ACHN (cell line): Measurements from ENCODE around the gene DOCK1.
A peak's percentile ranks its signal among the peaks of the same experiment; 100 is the strongest.

Source experiments
- DNase-seq: peaks from one replicate; pipeline ENCODE4 v3.0.0-alpha.2; 2015
- in situ Hi-C: cut with HindIII; loops from 2 replicates; pipeline ENCODE4 v1.10.0; 2017; ENCODE audit warnings: low sequenced_read_pairs, low pct_ligation_motif_present, low pct_unique_long_range_greater_than_20kb

Gene DOCK1

GRCh38 chr10:127089446-127089845 is 184.2 kb downstream of the DOCK1 start:
- DNase-seq: no peak
- in situ Hi-C loops: no loop called here

- DNase-seq: no peak
- in situ Hi-C loops: no loop called here
These were observed 184.9 kb downstream of the DOCK1 start for GRCh38 chr10:127090138-127090537.

- DNase-seq: no peak
- in situ Hi-C loops: no loop called here
These were observed 186.1 kb downstream of the DOCK1 start for GRCh38 chr10:127091354-127091753.

GRCh38 chr10:127092916-127093315 is 187.7 kb downstream of the DOCK1 start:
- DNase-seq: no peak
- in situ Hi-C loops: no loop called here

GRCh38 chr10:127094984-127095383 is 189.8 kb downstream of the DOCK1 start:
- in situ Hi-C loops: no loop called here
- DNase-seq: no peak

GRCh38 chr10:127100983-127101615 is 195.9 kb downstream of the DOCK1 start:
- DNase-seq: no peak
- in situ Hi-C loops: no loop called here

GRCh38 chr10:127102176-127102575 is 196.9 kb downstream of the DOCK1 start:
- in situ Hi-C loops: no loop called here
- no peak for DNase-seq

DNA sequence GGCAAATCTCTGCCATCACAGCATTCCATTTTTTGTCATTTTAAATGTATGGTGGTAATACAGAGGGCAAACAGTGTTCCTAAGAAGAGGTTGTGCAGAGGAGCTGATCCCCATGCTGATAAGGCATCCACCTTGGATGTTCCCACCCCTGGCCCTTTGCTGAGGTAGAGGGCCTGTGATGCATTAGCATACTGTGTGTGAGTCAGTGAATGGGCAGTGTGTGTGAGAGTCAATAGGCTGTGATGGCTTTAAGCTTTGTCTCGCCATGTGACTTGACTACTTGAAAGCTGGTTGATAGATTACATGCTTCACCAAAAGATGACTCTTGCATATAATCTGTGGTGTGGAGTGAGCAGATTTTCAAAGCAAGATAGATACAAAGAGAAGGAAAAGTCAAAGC is 209.9 kb downstream of the DOCK1 start:
- no peak for DNase-seq
- in situ Hi-C loops: no loop called here

- DNase-seq: peak; percentile 66
- in situ Hi-C loops: no loop called here
These were observed 211.9 kb downstream of the DOCK1 start for GRCh38 chr10:127117125-127117524.

DNA sequence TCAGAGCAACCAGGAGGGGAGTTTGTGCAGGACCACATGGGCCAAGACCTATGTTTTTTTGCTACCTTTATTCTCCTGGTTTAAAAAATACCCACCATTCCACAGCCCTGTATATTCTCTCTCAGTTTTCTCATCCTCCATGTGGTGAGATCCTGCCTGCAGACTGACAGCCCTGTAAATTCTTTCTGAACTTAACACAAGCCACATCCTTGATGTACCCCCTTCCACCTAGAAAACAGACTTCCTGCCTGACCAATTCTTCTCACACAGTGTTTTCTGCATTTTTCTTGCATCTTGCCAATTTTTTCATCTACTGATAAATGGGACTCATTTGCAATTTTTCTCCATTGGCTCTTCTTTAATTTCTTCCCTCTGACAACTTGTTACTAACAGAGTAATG is 212.8 kb downstream of the DOCK1 start:
- in situ Hi-C loops: no loop called here
- no peak for DNase-seq

DNA sequence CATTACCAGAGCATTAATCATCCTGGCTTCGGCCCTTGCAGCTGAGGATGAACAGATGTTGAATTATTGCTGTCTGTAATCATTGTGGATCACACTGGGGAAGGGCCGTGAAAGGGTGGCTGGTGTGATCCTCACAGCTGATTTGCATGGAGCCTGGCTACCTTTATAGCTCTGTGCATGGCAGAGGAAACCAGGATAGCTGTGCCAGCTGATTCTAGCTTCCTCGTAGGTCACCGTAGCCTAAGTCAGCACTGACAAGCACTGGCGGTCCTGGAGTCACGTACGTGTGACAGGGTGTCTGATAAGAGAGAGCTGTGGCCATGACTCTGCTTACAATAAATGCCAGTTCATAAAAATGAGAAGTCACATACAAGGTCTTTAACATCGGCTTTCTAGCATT is 214.7 kb downstream of the DOCK1 start:
- in situ Hi-C loops: no loop called here
- DNase-seq: no peak

DNA sequence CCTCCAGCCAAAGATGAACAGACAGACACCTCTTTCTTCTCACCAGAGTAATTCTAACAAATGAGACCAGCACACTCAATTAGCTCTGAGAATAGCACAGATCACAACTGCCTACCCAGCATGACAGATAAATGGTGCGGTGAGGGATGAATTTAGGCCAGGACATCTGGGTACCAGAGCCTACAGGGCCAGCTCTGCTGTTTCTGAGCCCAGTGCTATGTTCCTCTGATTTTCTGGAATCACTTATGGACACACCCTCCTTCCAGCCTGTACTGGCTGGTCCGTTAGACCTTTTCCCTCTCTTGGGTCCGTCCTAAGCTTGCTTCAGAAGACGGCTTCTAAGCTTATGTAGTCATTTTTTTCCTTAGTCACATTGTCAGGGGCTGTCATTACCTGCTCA is 217.6 kb downstream of the DOCK1 start:
- DNase-seq: no peak
- in situ Hi-C loops: no loop called here

DNA sequence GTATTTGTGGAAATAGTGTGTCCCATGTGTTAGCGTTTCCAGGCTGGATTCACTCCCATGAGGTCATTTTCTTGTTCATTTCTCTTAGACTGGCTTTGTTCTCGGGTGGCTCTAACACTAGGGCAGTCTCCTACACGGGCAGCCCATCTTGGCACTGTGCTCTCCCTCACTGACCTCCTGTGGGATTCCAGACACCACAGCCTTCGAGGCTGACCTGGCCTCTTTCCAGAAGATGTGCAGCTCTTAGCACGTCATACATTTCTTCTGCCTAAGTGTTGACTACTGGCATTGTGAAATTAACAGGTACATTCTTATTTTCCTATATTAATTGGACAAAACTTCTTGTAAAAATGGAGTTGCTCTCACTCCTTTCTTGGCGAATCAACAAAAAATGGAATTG is 218.4 kb downstream of the DOCK1 start:
- in situ Hi-C loops: no loop called here
- DNase-seq: no peak

DNA sequence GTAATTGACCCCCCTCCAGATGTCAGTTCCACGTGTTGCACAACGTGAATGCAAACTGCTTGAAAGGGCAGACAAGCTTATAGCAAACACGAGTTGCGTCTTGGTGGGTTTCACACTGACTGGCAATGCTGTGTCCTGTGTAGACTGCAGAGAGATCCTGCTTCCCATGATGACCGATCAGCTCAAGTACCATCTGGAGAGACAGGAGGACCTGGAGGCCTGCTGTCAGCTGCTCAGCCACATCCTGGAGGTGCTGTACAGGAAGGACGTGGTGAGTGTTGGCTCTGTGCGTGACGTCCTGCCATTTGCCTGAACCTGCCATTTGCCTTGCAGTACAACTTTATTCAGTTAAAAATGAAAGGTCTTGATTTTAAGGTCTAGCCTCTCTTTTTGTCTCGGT is 220.1 kb downstream of the DOCK1 start:
- in situ Hi-C loops: no loop called here
- no peak for DNase-seq

DNA sequence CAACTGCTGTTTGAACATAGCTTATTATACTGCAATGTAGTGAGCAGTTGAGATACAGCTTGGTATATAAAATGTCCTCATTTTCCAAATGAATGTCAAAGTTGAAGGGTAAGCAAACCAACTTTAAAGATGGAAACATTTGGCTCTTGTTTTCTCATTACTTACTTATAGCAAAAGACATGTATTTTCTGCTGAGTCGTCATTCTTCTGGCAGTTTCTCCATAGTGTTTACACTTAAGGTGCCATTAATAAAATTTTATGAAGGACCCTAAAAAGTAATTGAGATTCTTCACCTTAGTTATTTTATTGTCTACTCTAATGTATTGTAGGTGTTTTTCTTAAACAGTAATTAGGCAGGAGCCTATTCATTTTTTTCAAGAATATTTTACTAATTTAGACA is 222.6 kb downstream of the DOCK1 start:
- in situ Hi-C loops: no loop called here
- DNase-seq: no peak

DNA sequence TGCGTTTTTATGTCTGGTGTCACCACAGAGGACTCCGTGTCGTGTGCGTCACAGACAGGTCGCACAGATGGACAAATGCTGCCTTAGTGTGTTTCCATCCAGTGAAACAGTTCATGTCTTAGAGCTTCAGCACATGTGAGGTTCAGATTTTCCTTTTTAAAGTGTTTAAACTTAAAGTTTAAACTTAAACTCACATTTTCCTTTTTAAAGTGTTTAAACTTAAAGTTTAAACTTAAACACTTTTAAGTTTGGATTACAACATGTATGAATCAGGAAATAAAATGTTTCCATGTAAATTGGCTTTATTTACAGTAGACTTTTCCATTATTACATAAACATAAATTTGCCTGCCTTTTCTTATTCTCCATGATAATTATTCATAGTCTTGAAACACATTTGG is 223.9 kb downstream of the DOCK1 start:
- in situ Hi-C loops: no loop called here
- DNase-seq: no peak

GRCh38 chr10:127132451-127132850 is 227.2 kb downstream of the DOCK1 start:
- no peak for DNase-seq
- in situ Hi-C loops: no loop called here

- DNase-seq: no peak
- in situ Hi-C loops: no loop called here
These were observed 228.0 kb downstream of the DOCK1 start for GRCh38 chr10:127133225-127133624.

GRCh38 chr10:127133672-127134500 is 228.7 kb downstream of the DOCK1 start:
- in situ Hi-C loops: no loop called here
- no peak for DNase-seq

GRCh38 chr10:127135844-127136577 is 230.8 kb downstream of the DOCK1 start:
- in situ Hi-C loops: no loop called here
- DNase-seq: no peak
